K562 (cell line): Measurements from ENCODE around the gene ZNF335. TPM values are rescaled to one million over a fixed set of nuclear protein-coding genes. Genes with fewer than 3 reads are reported as not detected.
A peak's percentile ranks its signal among the peaks of the same experiment; 100 is the strongest.

Experiments used
- ZNF253 ChIP-seq: fragments of 250-450 bp; sonication (Bioruptor Pico); conservative IDR thresholded peaks from 2 replicates; pipeline ENCODE4 v1.6.1; 2021; ENCODE audit warnings: mild to moderate bottlenecking
- ZNF318 ChIP-seq, 2 experiments: fragments of 450-650 bp; IDR thresholded peaks; 2 replicates each; pipeline ENCODE4 v1.6.1; 2016; ENCODE audit warnings: mild to moderate bottlenecking in 2 of 2, borderline replicate concordance in 1 of 2, low read depth in 1 of 2, moderate library complexity in 1 of 2
- ZNF431 ChIP-seq: sonication (generic); formaldehyde crosslinking; IDR thresholded peaks from 2 replicates; pipeline ENCODE4 v1.8.0; 2022; ENCODE audit warnings: mild to moderate bottlenecking, missing genetic modification reagents
- polyA plus RNA-seq, 8 experiments: library from polyadenylated mRNA; depleted of rRNA in 4 of 8; stranded (reverse) in 5 of 8; unstranded in 3 of 8; fragments of >200 nt; fragmentation: Nextera tagmentation in 2 of 8; fragmentation: Illumina TruSeq in 1 of 8; extraction: Ambion mirVana in 2 of 8; extraction: Trizol in 1 of 8; gene quantifications; 2 replicates each; pipeline versions ENCODE4 v1.2.1 to v1.2.3, GENCODE V29; 2011 to 2014; ENCODE audit warnings: inconsistent platforms in 1 of 8, missing spikeins in 1 of 8
- total RNA-seq, 7 experiments: library from RNA; depleted of rRNA in 6 of 7; stranded (reverse); fragments of >200 nt in 6 of 7; fragmentation: Illumina TruSeq in 2 of 7; extraction: Trizol in 2 of 7; gene quantifications; 2 replicates each; pipeline versions ENCODE4 v1.2.1 to v1.2.3, GENCODE V29; 2011 to 2021; ENCODE audit warnings: low replicate concordance in 1 of 7
- TF ChIP-seq, protein P1 (sequence below): fragments of 200-800 bp; sonication (Bioruptor generic); IDR thresholded peaks from 2 replicates; pipeline ENCODE4 v1.6.1; 2016; ENCODE audit warnings: missing genetic modification characterization, missing compliant biosample characterization

The ZNF335 gene
- total and polyA plus RNA-seq, 9 of the 15 experiments (the other 6 are each of a cell fraction or from before 2014, with no cell fraction given), result 0.39 to 16.0 (median 7.6) TPM

DNA sequence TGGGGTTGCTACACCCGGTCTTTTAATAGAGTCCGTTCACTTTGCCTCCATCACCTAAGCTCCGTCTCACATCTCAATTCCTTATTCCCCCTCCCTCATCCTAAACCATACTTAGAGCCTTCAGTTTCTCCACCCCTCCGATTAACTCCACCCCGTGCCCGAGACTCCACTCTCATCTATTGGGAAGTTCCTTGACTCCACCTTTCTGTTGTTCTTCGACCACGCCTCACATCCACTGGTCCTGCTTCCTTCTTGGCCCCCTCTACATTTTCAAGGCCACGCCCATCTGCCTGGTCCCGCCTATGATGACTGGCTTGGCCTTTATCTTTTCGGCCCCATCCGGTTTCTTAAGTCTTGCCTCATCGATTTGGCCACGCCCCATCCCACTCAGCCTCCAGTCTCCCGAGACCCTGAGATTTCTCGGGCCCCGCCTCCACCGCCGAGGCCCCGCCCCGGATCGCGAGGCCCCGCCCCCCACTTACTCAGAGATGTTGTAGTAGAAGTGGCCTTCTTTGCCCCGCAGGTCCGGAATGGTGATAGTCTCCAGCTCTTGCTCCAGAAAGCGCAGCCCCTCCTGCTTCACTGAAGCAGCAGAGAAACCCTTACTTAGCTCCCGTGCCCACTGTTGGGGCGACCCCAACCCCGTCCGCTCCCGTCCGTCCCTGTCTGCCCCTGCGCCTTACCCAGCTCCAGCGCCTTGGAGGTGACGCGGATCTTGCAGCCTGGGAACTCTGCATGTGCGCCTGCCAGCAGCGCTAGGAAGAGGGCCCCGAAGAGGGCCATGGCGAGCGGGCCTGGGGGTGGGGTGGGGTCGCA lies 61.1 kb downstream of the ZNF335 start (continued):
- TF ChIP-seq, protein P1, sequence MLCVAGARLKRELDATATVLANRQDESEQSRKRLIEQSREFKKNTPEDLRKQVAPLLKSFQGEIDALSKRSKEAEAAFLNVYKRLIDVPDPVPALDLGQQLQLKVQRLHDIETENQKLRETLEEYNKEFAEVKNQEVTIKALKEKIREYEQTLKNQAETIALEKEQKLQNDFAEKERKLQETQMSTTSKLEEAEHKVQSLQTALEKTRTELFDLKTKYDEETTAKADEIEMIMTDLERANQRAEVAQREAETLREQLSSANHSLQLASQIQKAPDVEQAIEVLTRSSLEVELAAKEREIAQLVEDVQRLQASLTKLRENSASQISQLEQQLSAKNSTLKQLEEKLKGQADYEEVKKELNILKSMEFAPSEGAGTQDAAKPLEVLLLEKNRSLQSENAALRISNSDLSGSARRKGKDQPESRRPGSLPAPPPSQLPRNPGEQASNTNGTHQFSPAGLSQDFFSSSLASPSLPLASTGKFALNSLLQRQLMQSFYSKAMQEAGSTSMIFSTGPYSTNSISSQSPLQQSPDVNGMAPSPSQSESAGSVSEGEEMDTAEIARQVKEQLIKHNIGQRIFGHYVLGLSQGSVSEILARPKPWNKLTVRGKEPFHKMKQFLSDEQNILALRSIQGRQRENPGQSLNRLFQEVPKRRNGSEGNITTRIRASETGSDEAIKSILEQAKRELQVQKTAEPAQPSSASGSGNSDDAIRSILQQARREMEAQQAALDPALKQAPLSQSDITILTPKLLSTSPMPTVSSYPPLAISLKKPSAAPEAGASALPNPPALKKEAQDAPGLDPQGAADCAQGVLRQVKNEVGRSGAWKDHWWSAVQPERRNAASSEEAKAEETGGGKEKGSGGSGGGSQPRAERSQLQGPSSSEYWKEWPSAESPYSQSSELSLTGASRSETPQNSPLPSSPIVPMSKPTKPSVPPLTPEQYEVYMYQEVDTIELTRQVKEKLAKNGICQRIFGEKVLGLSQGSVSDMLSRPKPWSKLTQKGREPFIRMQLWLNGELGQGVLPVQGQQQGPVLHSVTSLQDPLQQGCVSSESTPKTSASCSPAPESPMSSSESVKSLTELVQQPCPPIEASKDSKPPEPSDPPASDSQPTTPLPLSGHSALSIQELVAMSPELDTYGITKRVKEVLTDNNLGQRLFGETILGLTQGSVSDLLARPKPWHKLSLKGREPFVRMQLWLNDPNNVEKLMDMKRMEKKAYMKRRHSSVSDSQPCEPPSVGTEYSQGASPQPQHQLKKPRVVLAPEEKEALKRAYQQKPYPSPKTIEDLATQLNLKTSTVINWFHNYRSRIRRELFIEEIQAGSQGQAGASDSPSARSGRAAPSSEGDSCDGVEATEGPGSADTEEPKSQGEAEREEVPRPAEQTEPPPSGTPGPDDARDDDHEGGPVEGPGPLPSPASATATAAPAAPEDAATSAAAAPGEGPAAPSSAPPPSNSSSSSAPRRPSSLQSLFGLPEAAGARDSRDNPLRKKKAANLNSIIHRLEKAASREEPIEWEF (CRISPR knock-in tag), result no peak
- TF ChIP-seq ZNF318 (IDR thresholded peaks at IDR 0.05; ENCODE audit: borderline replicate concordance in 1 of 2, low read depth in 1 of 2) (0 out of 4 replicates have a peak, but pooled peaks of 1 of the 2 experiments have one; percentile 14), ZNF253 (CRISPR knock-in tag) (no peak), ZNF431 (no peak)
